GM18505 (cell line): ENCODE results near the gene NT5M.

Source experiments
- ATAC-seq: cut with Tn5 transposase; IDR thresholded peaks from one replicate; pipeline ENCODE4 v1.9.1; 2021; ENCODE audit not compliant: unreplicated experiment
- POLR2A ChIP-seq: IDR thresholded peaks from 4 replicates; pipeline ENCODE4 v1.6.1; 2011; ENCODE audit warnings: borderline replicate concordance; ENCODE audit not compliant: insufficient read depth, insufficient read length; ENCODE audit errors: extremely low read depth

Gene NT5M

GRCh38 chr17:17350491-17351355 lies 47.5 kb downstream of the NT5M start:
- ATAC-seq: no peak
- TF ChIP-seq POLR2A: no peak

- no peak for TF ChIP-seq POLR2A
- no peak for ATAC-seq
Measured at GRCh38 chr17:17351356-17351891, 48.3 kb downstream of the NT5M start.

GRCh38 chr17:17351901-17352781 lies 49.0 kb downstream of the NT5M start:
- ATAC-seq: no peak
- TF ChIP-seq POLR2A: no peak

GRCh38 chr17:17352836-17353624 lies 49.9 kb downstream of the NT5M start:
- no peak for TF ChIP-seq POLR2A
- no peak for ATAC-seq

- no peak for TF ChIP-seq POLR2A
- no peak for ATAC-seq
Measured at GRCh38 chr17:17353625-17354484, 50.7 kb downstream of the NT5M start.

- no peak for TF ChIP-seq POLR2A
- no peak for ATAC-seq
Measured at GRCh38 chr17:17354560-17355349, 51.6 kb downstream of the NT5M start.

- TF ChIP-seq POLR2A: no peak
- no peak for ATAC-seq
Measured at GRCh38 chr17:17355426-17355825, 52.3 kb downstream of the NT5M start.

GRCh38 chr17:17356149-17356930 lies 53.2 kb downstream of the NT5M start:
- no peak for TF ChIP-seq POLR2A
- ATAC-seq: no peak

GRCh38 chr17:17356931-17357270 lies 53.7 kb downstream of the NT5M start:
- TF ChIP-seq POLR2A: no peak
- ATAC-seq: no peak

GRCh38 chr17:17358060-17358751 lies 55.0 kb downstream of the NT5M start:
- ATAC-seq: no peak
- no peak for TF ChIP-seq POLR2A
